Measurements from ENCODE around the gene DOK6.
"Not testable (repeated sequence)": the region's sequence is repeated elsewhere in the genome, so short reads cannot be mapped to it uniquely, and the experiment has no call there.

The DOK6 gene

GRCh38 chr18:69631281-69631680, 230.6 kb downstream of the DOK6 start:
- DNase-seq, result no peak

- no peak for DNase-seq
These were observed 234.8 kb downstream of the DOK6 start for GRCh38 chr18:69635482-69635881.

- DNase-seq, result no peak
These were observed 236.0 kb downstream of the DOK6 start for GRCh38 chr18:69636529-69637301.

- no peak for DNase-seq
These were observed 237.4 kb downstream of the DOK6 start for GRCh38 chr18:69638056-69638455.

- DNase-seq, result no peak
These were observed 247.0 kb downstream of the DOK6 start for GRCh38 chr18:69647702-69648101.

- no peak for DNase-seq
These were observed 247.8 kb downstream of the DOK6 start for GRCh38 chr18:69648486-69648885.

GRCh38 chr18:69649684-69650083, 249.0 kb downstream of the DOK6 start:
- no peak for DNase-seq

- DNase-seq, result no peak
These were observed 250.6 kb downstream of the DOK6 start for GRCh38 chr18:69651243-69651642.

GRCh38 chr18:69655816-69656215, 255.1 kb downstream of the DOK6 start:
- no peak for DNase-seq

- no peak for DNase-seq
These were observed 257.4 kb downstream of the DOK6 start for GRCh38 chr18:69658103-69658502.

GRCh38 chr18:69658685-69659084, 258.0 kb downstream of the DOK6 start:
- DNase-seq, result no peak

- no peak for DNase-seq
These were observed 258.5 kb downstream of the DOK6 start for GRCh38 chr18:69659142-69659651.

- not testable (repeated sequence) for DNase-seq
These were observed 261.4 kb downstream of the DOK6 start for GRCh38 chr18:69662090-69662489.

- DNase-seq, result no peak
These were observed 263.7 kb downstream of the DOK6 start for GRCh38 chr18:69664399-69664798.

GRCh38 chr18:69674292-69674877, 273.7 kb downstream of the DOK6 start:
- DNase-seq, result no peak

- no peak for DNase-seq
These were observed 274.3 kb downstream of the DOK6 start for GRCh38 chr18:69674966-69675365.

GRCh38 chr18:69677595-69677994, 276.9 kb downstream of the DOK6 start:
- no peak for DNase-seq

- DNase-seq, result no peak
These were observed 279.4 kb downstream of the DOK6 start for GRCh38 chr18:69680123-69680522.

GRCh38 chr18:69683176-69683575, 282.5 kb downstream of the DOK6 start:
- no peak for DNase-seq

GRCh38 chr18:69684789-69685188, 284.1 kb downstream of the DOK6 start:
- DNase-seq, result no peak

- no peak for DNase-seq
These were observed 286.2 kb downstream of the DOK6 start for GRCh38 chr18:69686861-69687260.

GRCh38 chr18:69689121-69689759, 288.6 kb downstream of the DOK6 start:
- DNase-seq, result no peak

GRCh38 chr18:69691008-69691760, 290.5 kb downstream of the DOK6 start:
- DNase-seq, result no peak

Measured in KG1 (cell line).